PFSK-1 (cell line): Measurements from ENCODE around the gene COMTD1.

Source experiments
- FOXP2 ChIP-seq: optimal IDR thresholded peaks from 2 replicates; pipeline ENCODE3; 2011; ENCODE audit warnings: borderline replicate concordance, control low read depth, inconsistent platforms; ENCODE audit not compliant: insufficient read depth; ENCODE audit errors: extremely low read length, extremely low read depth
- POLR2AphosphoS5 ChIP-seq: IDR thresholded peaks from 2 replicates; pipeline ENCODE4 v1.6.1; 2012; ENCODE audit warnings: low read depth, mild to moderate bottlenecking, control low read depth, low read length, moderate library complexity
- SIN3A ChIP-seq: IDR thresholded peaks from 2 replicates; pipeline ENCODE4 v1.6.1; 2012; ENCODE audit warnings: mild to moderate bottlenecking, low read length, moderate library complexity, borderline replicate concordance; ENCODE audit not compliant: insufficient read depth
- TAF1 ChIP-seq: IDR thresholded peaks from 2 replicates; pipeline ENCODE4 v1.6.1; 2012; ENCODE audit warnings: low read length, control low read depth, borderline replicate concordance; ENCODE audit not compliant: insufficient read depth
- TF ChIP-seq, protein P1 (sequence below), 2 experiments: IDR thresholded peaks; 2 replicates each; pipeline versions ENCODE4 v1.6.1 to v1.8.0; 2011 to 2012; ENCODE audit warnings: low read depth in 2 of 2, low read length in 2 of 2, control low read depth in 1 of 2, inconsistent platforms in 1 of 2, mild to moderate bottlenecking in 1 of 2, moderate library complexity in 1 of 2; ENCODE audit not compliant: insufficient read depth in 1 of 2

The COMTD1 gene

DNA sequence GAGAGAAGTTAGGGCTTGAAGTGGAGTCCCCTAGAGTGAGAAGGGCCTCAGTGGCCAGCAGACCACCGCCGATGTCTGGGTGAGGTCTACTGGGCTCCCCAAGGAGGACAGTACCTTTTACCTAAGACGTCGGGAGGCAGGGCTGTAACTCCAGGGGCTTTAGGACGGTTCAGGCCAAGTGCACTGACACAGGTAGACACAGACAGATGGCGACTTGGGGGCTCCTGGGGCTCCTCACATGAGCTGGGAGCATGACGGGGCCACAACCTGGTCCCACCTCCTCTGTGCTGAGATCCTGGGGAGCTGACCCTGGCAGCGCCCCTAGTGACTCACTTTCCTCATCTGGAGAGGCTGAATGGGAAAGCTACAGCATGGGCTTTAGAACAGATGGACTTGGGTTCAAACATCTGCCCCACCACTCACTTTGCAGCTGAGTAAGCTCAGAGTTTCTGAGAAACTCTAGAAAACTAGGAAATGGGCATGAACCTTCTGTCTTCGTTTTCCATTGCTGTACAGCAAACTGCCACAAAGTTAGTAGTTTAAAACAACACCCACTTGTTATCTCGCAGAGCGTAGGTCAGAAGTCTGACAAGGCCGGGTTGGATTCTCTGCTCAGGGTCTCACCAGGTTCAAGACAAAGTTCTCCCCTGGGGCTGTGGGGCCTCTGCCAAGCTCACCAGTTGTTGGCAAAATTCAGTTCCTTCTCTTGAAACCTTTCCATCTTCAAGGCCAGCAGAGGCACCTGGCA is 4.7 kb upstream of the COMTD1 start:
- TF ChIP-seq FOXP2: no peak
- TF ChIP-seq, protein P1, sequence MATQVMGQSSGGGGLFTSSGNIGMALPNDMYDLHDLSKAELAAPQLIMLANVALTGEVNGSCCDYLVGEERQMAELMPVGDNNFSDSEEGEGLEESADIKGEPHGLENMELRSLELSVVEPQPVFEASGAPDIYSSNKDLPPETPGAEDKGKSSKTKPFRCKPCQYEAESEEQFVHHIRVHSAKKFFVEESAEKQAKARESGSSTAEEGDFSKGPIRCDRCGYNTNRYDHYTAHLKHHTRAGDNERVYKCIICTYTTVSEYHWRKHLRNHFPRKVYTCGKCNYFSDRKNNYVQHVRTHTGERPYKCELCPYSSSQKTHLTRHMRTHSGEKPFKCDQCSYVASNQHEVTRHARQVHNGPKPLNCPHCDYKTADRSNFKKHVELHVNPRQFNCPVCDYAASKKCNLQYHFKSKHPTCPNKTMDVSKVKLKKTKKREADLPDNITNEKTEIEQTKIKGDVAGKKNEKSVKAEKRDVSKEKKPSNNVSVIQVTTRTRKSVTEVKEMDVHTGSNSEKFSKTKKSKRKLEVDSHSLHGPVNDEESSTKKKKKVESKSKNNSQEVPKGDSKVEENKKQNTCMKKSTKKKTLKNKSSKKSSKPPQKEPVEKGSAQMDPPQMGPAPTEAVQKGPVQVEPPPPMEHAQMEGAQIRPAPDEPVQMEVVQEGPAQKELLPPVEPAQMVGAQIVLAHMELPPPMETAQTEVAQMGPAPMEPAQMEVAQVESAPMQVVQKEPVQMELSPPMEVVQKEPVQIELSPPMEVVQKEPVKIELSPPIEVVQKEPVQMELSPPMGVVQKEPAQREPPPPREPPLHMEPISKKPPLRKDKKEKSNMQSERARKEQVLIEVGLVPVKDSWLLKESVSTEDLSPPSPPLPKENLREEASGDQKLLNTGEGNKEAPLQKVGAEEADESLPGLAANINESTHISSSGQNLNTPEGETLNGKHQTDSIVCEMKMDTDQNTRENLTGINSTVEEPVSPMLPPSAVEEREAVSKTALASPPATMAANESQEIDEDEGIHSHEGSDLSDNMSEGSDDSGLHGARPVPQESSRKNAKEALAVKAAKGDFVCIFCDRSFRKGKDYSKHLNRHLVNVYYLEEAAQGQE (IDR thresholded peaks at IDR 0.05; ENCODE audit: insufficient read depth in 1 of 2, low read depth in 2 of 2, low read length in 2 of 2): no peak
- no peak for TF ChIP-seq TAF1
- no peak for TF ChIP-seq SIN3A
- no peak for TF ChIP-seq POLR2AphosphoS5

DNA sequence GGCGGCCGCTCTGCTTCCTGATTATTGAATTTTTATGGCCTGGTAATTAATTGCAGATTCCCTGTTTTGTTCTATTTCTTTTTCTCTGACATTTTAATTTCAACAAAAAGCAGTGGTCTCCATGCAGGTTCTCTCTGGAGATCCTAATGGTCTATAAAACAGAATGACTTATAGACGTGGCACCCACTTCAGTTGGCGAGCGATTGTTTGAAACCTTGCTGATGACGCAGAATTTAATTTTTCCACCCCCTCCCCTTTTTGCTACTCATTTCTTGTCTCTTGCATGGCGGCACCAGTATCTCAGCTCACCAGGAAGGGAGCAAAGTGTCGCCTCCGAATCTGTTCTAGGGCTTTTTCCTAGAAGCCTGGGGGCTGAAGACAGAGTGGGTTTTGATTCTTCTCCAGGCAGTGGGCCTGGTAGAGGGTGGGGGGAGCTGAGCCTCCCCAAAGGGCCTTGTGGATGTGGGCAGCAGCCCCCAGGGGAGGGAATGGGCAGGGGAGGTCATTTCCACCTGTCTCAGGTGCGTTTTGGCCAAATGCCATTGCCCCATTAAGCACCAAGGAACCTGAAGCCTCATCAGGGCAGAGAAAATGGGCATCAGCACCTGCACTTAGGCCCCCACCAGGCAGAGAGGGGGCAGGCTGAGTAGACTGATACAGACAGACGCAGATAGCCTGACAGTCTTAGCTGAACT is 3.5 kb upstream of the COMTD1 start:
- TF ChIP-seq FOXP2: no peak
- TF ChIP-seq POLR2AphosphoS5: no peak
- TF ChIP-seq, protein P1 (IDR thresholded peaks at IDR 0.05; ENCODE audit: insufficient read depth in 1 of 2, low read depth in 2 of 2, low read length in 2 of 2): no peak
- TF ChIP-seq TAF1: no peak
- no peak for TF ChIP-seq SIN3A

DNA sequence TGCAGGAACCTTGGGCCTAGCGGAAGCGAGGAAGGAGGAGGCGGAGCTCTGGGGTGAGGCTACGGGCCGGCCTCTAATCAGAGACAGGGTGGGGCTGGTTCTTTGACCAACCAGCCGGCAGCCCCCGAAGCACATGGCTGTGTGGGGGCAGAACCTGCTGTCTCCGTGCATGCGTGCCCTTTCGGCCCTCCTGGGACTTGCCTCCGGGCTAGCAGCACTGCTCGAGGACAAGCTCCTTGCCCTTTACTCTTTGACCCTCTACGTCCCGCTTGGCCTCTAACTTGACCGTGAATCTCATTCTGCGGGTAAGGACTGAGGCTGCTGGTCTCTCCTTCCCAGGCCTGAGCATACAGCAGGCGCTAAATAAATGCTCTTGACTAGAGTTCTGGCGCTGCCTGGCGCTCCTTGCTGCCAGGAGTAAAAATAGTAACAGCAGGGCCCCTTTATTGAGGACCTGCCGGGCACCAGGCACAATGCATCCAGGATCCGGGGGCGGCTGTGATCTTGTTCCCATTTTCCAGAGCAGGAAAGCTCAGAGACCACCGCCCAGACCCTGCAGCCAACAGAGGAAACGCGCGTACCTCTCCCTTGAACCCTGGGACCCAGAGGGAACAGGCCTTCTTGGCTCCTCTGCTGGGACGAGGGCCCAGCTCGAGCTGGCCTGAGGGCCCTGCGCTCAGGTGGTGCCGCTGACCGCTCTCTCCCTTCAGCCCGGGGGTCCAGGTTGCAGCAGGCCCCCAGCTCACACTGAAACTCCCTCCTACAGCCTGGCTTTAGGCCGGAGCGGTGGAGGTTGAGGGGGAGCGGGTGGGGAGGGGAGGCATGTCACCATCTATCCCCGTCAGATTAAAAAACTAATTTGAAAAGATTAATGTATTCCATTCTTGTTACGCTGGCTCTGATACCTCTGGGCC is 2.7 kb upstream of the COMTD1 start:
- TF ChIP-seq TAF1: no peak
- TF ChIP-seq SIN3A: no peak

DNA sequence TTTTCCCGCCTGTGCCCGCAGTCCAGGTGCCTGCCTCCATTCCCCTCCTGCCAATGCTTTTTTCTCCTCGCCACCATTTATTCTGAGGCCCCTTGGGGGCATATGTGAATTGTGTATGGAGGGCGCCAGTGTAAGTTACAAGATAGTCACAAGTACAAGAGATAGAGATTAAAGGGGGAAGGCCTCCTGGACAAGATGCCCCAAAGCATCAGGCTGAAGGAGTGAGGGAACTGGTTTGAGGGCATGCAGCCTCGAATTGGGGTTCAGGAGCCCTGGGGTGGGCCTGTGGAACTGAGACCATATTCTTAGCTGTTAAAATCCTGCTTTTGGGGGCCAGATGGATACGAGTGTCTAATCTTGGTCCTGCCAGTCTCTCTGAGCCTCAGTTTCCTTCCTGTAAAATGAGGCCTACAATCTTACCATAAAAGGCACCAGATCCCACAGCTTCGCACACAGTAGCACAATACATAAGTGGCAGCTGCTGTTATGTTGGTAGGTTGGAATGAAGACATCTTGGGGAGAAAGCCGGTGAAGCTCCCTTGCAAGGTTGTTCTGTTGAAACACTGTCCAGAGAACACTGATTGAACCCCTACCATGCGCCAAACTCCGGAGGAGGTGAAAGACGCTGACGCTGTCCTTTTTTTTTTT is 545 bp upstream of the COMTD1 start:
- TF ChIP-seq TAF1: no peak
- TF ChIP-seq FOXP2: no peak
- no peak for TF ChIP-seq POLR2AphosphoS5
- TF ChIP-seq, protein P1 (IDR thresholded peaks at IDR 0.05; ENCODE audit: insufficient read depth in 1 of 2, low read depth in 2 of 2, low read length in 2 of 2): no peak
- no peak for TF ChIP-seq SIN3A

DNA sequence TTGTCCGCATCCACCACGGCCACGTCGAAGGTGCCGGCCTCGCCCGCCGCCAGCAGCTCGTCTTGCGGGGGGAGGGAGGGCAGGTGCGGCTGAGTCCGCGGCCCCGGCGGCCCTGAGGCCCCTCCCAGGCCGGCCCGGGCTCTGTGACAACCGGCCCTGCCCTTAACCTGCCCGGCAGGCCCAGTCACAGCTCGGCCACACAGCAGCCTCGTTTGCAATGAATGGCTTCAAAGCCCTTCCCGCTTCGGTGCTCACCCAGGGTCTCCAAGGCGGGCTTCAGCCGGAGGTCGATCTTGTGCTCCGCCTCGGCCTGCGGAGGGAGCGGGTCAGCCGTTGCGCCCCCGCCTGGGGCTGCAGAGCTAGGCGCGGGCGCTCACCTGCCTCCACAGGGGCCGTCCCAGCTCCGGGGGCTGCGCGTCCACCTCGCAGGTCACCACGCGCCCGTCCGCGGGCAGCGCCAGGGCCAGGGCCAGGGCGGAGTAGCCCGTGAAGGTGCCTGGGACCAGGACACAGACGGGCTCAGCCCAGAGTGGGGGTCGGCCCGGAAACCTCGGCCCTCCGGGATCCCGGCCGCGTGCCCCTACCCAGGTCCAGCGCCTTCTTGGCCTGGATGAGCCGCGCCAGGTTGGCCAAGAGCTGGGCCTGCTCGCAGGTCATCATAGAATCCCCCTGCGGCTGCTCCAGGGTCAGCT is 928 bp downstream of the COMTD1 start:
- TF ChIP-seq POLR2AphosphoS5: no peak
- TF ChIP-seq SIN3A: no peak
- no peak for TF ChIP-seq FOXP2
- TF ChIP-seq, protein P1 (IDR thresholded peaks at IDR 0.05; ENCODE audit: insufficient read depth in 1 of 2, low read depth in 2 of 2, low read length in 2 of 2): no peak
- TF ChIP-seq TAF1: no peak
